Measurements from ENCODE around the gene PRSS21.

Gene PRSS21

DNA sequence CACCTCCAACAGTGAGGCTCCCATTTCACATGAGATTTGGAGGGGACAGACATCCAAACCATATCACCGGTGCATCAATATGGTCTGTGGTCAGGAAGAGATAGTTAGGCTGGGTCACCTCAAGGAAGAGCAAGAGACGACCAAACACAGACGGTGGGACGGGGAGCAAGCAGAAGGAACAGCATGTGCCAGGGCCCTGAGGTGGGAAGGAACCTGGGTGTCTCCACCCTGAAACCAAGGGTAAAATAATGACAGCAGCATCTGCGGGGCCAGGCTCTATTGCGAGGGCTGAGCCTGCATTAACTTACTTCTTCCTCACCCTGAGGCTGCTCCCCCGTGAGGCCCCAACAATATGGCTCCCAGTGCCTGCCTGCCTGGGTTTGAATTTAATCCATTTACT is 8.9 kb upstream of the PRSS21 start:
- no peak for DNase-seq

DNA sequence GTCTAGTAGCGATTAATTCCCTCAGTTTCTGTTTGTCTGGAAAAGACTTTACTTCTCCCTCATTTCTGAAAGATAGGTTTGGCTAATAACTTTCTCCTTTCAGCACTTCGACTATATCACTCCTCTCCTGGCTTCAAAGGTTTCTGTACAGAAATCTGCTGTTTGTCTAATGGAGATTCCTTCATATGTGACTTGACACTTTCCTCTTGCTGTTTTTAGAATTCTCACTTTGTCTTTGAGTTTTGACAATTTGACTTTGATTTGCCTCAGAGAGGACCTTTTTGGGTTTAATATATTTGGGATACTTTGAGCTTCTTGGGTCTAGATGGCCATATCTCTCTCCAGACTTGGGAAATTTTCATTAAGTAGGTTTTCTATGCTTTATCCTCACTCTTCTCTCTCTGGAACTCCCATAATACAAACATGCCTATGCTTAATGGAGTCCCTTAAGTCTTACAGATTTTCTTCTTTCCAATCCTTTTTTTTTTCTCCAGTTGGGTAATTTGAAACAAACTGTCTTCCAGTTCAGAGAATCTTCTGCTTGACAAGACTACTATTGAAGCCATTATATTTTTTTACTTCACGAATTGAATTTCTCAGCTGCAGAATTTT is 7.8 kb upstream of the PRSS21 start:
- DNase-seq, result no peak

DNA sequence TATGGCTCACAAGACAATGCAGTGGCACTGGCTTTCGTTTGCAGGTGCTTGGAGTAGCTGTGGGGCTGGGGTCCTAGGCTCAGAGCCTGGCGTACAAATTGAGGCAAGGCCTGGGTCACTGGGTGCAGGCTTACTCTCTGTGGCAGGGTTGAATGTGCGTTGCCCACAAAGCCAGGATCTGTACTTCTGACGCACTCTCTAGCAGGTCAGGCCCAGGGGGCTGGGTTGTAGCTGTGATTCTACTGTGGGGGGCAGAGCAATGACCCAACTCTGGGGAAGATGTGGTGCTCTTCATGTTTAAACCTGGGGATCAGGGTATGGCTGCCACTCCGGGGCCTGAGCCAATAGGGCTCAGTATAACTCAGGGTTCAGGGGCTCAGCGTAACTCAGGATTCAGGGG is 6.4 kb upstream of the PRSS21 start:
- no peak for DNase-seq

- DNase-seq, result no peak
Measured at GRCh38 chr16:2811703-2812471, 5.2 kb upstream of the PRSS21 start.

DNA sequence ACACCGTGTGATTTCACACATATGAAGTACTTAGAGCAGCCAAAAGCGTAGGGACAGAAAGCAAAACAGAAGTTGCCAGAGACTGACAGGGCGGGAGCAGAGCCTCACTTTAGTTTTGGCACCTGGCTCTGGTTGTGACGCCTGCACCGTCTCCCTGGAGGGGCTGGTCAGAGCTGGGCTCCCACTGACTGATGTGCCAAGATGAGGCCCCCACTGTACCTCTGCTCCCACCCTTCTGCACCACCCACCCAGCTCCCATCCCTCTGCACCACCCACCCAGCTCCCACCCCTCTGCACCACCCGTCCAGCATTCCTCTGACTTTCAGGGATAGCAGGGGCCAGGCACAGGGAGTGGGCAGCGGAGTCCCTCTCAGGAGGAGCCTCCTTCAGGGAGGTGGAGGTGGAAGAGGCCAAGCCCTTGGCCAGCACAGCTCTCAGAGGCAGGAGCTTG is 3.2 kb upstream of the PRSS21 start:
- DNase-seq, result no peak

- no peak for DNase-seq
Measured at GRCh38 chr16:2814551-2815298, 2.3 kb upstream of the PRSS21 start.

GRCh38 chr16:2815299-2815771 is 1.7 kb upstream of the PRSS21 start:
- DNase-seq, result no peak

- DNase-seq, result no peak
Measured at GRCh38 chr16:2817340-2818271, 569 bp downstream of the PRSS21 start.

- DNase-seq, result no peak
Measured at GRCh38 chr16:2818272-2818876, 1.3 kb downstream of the PRSS21 start.

DNA sequence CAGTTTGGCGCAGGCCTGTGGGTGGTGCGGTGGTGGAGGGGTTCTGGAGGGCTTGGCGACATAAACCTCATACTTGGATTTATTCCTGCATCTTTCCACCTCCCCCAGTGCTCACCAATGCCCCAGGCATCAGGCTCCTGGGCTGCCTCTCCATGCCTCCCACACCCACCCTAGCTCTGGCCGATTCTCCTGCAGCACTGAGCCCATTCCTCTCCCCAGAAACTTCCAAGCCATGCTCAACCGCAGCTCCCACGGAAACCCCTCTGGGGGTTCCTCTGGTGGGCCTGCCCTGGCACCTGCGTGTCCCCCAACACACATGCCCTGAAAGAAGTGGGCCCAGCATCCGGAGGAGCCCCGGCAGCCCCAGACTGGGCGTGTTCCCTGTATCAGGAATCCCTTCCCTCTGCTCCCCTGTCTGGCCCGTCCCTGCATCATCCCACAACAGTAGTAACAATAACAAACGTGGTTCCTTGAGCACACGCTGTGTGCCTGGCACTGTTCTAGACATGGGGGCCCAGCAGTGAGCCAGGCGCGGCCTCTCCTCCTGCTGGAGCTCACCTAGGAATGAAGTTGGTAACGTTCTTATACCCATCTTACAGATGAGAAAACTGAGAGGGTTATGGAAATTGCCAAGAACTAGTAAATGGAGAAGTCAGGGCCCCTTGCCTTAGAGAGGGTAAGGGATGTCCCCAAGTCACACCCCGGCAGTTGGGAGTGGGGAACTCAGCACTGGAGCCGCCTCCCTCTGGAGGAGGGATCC is 2.3 kb downstream of the PRSS21 start:
- no peak for DNase-seq

DNA sequence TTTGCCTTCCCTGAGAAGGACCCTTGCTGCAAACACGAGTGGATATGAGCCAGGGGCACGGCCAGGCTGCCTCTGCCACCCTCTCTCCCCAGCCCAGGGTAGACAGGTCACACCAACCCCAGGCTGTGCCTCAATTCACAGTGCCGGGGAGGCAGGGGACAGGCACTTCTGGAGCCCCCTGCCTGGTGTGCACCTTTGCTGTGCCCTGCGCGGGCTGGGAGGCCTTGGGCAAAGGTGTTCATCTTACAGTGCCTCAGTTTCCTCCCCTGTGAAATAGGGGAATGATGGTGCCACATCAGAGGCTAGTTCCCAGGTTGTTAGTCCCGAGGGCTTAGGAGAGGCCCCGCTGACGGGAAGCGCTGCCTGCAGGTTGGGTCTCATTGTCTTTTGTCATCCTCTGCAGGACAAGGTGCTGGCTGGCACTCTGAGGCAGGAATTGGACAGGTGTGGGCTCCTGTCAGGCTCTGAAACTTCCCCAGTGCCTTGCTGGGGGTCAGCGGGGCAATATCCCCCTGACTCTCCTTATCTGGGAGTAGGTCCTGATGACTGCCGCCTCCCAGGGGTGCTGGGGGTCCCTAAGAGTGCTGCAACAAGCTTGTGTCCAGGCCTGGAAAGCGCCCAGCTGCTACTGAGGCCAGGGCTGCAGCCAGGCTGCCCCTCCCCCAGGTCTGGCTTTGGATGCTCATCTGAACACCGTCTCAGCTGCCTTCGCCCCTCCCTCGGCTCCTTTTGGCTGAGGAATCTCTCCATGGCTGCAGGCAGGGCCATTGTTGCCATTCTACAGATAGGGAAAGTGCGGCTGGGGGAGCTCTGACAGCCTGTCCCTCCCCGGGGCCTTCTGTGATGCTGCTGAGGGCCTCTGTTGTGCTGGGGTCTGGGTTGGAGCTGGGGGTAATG is 3.1 kb downstream of the PRSS21 start:
- no peak for DNase-seq

DNA sequence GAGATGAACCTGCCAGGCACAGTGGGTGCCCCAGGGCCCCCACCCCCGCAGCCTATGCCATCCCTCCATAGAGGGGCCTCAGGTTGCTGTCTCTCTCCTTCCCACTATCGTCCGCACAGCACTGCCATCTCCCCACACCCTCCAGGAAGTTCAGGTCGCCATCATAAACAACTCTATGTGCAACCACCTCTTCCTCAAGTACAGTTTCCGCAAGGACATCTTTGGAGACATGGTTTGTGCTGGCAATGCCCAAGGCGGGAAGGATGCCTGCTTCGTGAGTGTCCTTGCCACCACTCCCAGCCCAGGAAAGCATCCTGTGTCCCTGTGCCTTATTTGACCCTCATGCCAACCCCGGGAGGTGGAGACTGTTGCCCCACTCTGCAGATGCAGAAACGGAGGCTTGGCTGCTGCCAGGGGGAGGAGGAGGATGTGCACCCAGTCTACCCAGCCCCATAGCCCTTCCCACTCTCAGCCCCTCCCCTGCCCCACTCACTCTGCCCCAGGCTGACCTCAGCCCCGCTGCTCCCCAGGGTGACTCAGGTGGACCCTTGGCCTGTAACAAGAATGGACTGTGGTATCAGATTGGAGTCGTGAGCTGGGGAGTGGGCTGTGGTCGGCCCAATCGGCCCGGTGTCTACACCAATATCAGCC is 3.9 kb downstream of the PRSS21 start:
- no peak for DNase-seq

- no peak for DNase-seq
Measured at GRCh38 chr16:2821487-2822157, 4.6 kb downstream of the PRSS21 start.

DNA sequence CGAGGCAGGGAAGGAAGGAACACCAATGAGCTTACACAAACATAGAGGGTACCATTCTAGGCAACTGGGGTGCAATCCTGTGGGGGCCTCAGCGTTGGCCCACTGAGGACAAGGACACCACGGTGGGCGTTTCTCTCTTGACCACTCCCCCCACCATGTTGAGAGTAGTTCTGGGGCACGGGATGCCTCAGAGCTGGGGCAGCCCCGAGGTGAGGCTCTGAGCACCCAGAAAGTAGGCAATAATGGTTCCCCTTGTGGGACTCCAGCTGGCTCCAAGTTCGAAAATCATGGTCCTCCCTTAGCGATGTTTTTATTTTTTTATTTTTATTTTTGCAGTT is 5.1 kb downstream of the PRSS21 start:
- no peak for DNase-seq

GRCh38 chr16:2822496-2822895 is 5.5 kb downstream of the PRSS21 start:
- no peak for DNase-seq

- DNase-seq, result no peak
Measured at GRCh38 chr16:2824626-2825025, 7.6 kb downstream of the PRSS21 start.

GRCh38 chr16:2825049-2825742 is 8.2 kb downstream of the PRSS21 start:
- no peak for DNase-seq

- DNase-seq, result no peak
Measured at GRCh38 chr16:2825906-2826305, 8.9 kb downstream of the PRSS21 start.
